A673 (cell line): ENCODE data around the gene LTO1. TPM values are rescaled to one million over a fixed set of nuclear protein-coding genes. Genes with fewer than 3 reads are reported as not detected.
A peak's percentile ranks its signal among the peaks of the same experiment; 100 is the strongest.

Experiments
- BruUV-seq: library from RNA; stranded (reverse); fragments of 400-500 nt; replicated peaks from 2 replicates; lab custom pipeline; 2021; lab: Mats Ljungman, UMichigan
- CTCF ChIA-PET: fragments of 300-600 bp; sonication (Branson Sonifier 250); formaldehyde crosslinking; loops from one replicate; lab custom pipeline; 2022; ENCODE audit warnings: antibody characterized with exemption; lab: Charles Lee
- POLR2A ChIA-PET: fragments of 300-600 bp; sonication (Branson Sonifier 250); formaldehyde crosslinking; loops from one replicate; lab custom pipeline; 2022; ENCODE audit warnings: antibody characterized with exemption; ENCODE audit not compliant: low non-redundant PET; lab: Charles Lee
- DNase-seq: peaks from one replicate; pipeline ENCODE4 v3.0.0-alpha.2; 2015; ENCODE audit warnings: low spot score
- H3K27ac ChIP-seq: fragments of 200-600 bp; sonication (generic); 2 replicates; pipeline ENCODE4 v1.5.1; 2016; ENCODE audit warnings: mixed run types, low read depth, mild to moderate bottlenecking, mixed read lengths, antibody characterized with exemption, low read length; ENCODE audit not compliant: poor library complexity, severe bottlenecking
- H3K27me3 ChIP-seq: fragments of 200-600 bp; sonication (generic); replicated peaks from 2 replicates; pipeline ENCODE4 v1.6.1; 2017; ENCODE audit warnings: mixed run types, low read depth, mild to moderate bottlenecking, mixed read lengths, antibody characterized with exemption, low read length; ENCODE audit not compliant: insufficient read depth, poor library complexity
- H3K36me3 ChIP-seq: fragments of 200-600 bp; sonication (generic); 2 replicates; pipeline ENCODE4 v1.6.1; 2016; ENCODE audit warnings: mixed run types, mild to moderate bottlenecking, mixed read lengths, antibody characterized with exemption, low read length; ENCODE audit not compliant: insufficient read depth, poor library complexity, severe bottlenecking
- H3K4me1 ChIP-seq: fragments of 200-600 bp; sonication (generic); 2 replicates; pipeline ENCODE4 v1.6.1; 2017; ENCODE audit warnings: mixed run types, mild to moderate bottlenecking, mixed read lengths, antibody characterized with exemption, low read length; ENCODE audit not compliant: insufficient read depth, poor library complexity, severe bottlenecking
- H3K4me3 ChIP-seq: fragments of 200-600 bp; sonication (generic); 2 replicates; pipeline ENCODE4 v1.5.1; 2016; ENCODE audit warnings: low read depth, mixed run types, mild to moderate bottlenecking, mixed read lengths, low read length; ENCODE audit not compliant: poor library complexity, severe bottlenecking
- H3K9me3 ChIP-seq: fragments of 200-600 bp; sonication (generic); 2 replicates; pipeline ENCODE4 v1.6.1; 2016; ENCODE audit warnings: mixed run types, low read depth, mild to moderate bottlenecking, mixed read lengths, antibody characterized with exemption, low read length; ENCODE audit not compliant: poor library complexity, severe bottlenecking
- CTCF ChIP-seq: fragments of 300-800, 200-600 bp; sonication (generic); conservative IDR thresholded peaks from 2 replicates; pipeline ENCODE4 v1.5.1; 2017; ENCODE audit warnings: low read depth, mild to moderate bottlenecking, antibody characterized with exemption, low read length, moderate library complexity, mixed read lengths
- EZH2 ChIP-seq: fragments of 200-600 bp; sonication (generic); IDR thresholded peaks from 2 replicates; pipeline ENCODE4 v1.6.1; 2017; ENCODE audit warnings: borderline replicate concordance, low read depth, mild to moderate bottlenecking, mixed read lengths, antibody characterized with exemption, low read length; ENCODE audit not compliant: poor library complexity, severe bottlenecking
- intact Hi-C: fragments of 100-400 bp; cut with micrococcal nuclease; formaldehyde crosslinking; loops from one replicate; pipeline ENCODE4 v1.10.0; 2022; ENCODE audit not compliant: unreplicated experiment
- total RNA-seq: library from RNA; stranded (reverse); gene quantifications from 2 replicates; pipeline ENCODE4 v1.2.3, GENCODE V29; 2021

Gene LTO1
- total RNA-seq, 1 experiment from 2014 or later: 56.0 TPM

- H3K4me1 ChIP-seq: peaks cover 21% of the 10 kb centered on the region
- ChIA-PET CTCF (interaction anchor here (0.8 to 1.1 kb wide), 2 partner anchors 12 to 144 kb away, joined by 3 read pairs; no protein-coding TSS in a partner anchor), POLR2A (interaction anchor here (0.6 kb wide), 1 partner anchor 9 kb away, joined by 3 read pairs; no protein-coding TSS in a partner anchor)
- intact Hi-C loops: no loop called here
- no peak overlapping the region for H3K27ac ChIP-seq
- no peaks in the 10 kb centered on the region for H3K36me3 ChIP-seq
- BruUV-seq: no TSS peak
- DNase-seq: no peak
- no peaks in the 10 kb centered on the region for H3K9me3 ChIP-seq
- no peaks in the 10 kb centered on the region for H3K27me3 ChIP-seq
- TF ChIP-seq EZH2 (no peak), CTCF (no peak)
- H3K4me3 ChIP-seq: no peak overlapping the region
Measured at GRCh38 chr11:69716099-69716498, 40.9 kb upstream of the LTO1 start.

GRCh38 chr11:69715446-69715845 lies 40.3 kb upstream of the LTO1 start:
- BruUV-seq: no TSS peak
- Histone ChIP-seq H3K4me3 (no peak overlapping the region), H3K36me3 (no peaks in the 10 kb centered on the region), H3K27ac (no peak overlapping the region), H3K9me3 (no peaks in the 10 kb centered on the region), H3K4me1 (peaks cover 21% of the 10 kb centered on the region), H3K27me3 (no peaks in the 10 kb centered on the region)
- TF ChIP-seq CTCF (no peak), EZH2 (no peak)
- CTCF ChIA-PET: interaction anchor here (0.8 kb wide), 1 partner anchor 11 kb away, joined by 3 read pairs; no protein-coding TSS in a partner anchor
- DNase-seq: no peak
- POLR2A ChIA-PET: interaction anchor here (0.6 kb wide), 1 partner anchor 66 kb away, joined by 3 read pairs; no protein-coding TSS in a partner anchor
- intact Hi-C loops: no loop called here

- Histone ChIP-seq H3K9me3 (no peaks in the 10 kb centered on the region), H3K27ac (no peak overlapping the region), H3K27me3 (no peaks in the 10 kb centered on the region), H3K36me3 (no peaks in the 10 kb centered on the region), H3K4me3 (no peak overlapping the region), H3K4me1 (peaks cover 14% of the 10 kb centered on the region)
- DNase-seq: peak; percentile 70
- ChIA-PET CTCF (interaction anchor here (0.6 to 1.5 kb wide), 2 partner anchors 189 to 611 kb away, joined by 3 to 6 read pairs; no protein-coding TSS in a partner anchor), POLR2A (no interaction called here)
- TF ChIP-seq EZH2: no peak
- TF ChIP-seq CTCF: no peak
- no TSS peak for BruUV-seq
- intact Hi-C loops: no loop called here
Measured at GRCh38 chr11:69711822-69712801, 37.0 kb upstream of the LTO1 start.
